Measurements from ENCODE around the gene VWA7.
A peak's percentile ranks its signal among the peaks of the same experiment; 100 is the strongest.
"Not testable (repeated sequence)": the region's sequence is repeated elsewhere in the genome, so short reads cannot be mapped to it uniquely, and the experiment has no call there.

The VWA7 gene

DNA sequence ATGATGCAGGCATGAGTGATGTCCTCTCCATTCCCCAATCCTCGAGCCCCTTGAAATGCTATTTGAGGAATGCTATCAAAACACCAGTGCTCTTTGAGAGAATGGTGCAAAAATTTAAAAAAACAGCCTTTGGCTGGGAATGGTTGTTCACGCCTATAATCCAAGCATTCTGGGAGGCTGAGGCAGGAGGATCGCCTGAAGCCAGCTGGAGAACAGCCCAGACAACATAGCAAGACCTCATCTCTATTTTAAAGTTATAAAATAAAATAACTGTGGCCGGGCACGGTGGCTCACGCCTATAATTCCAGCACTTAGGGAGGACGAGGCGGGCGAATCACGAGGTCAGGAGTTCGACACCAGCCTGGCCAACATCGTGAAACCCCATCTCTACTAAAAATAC lies 22.7 kb upstream of the VWA7 start:
- no peak for DNase-seq

DNA sequence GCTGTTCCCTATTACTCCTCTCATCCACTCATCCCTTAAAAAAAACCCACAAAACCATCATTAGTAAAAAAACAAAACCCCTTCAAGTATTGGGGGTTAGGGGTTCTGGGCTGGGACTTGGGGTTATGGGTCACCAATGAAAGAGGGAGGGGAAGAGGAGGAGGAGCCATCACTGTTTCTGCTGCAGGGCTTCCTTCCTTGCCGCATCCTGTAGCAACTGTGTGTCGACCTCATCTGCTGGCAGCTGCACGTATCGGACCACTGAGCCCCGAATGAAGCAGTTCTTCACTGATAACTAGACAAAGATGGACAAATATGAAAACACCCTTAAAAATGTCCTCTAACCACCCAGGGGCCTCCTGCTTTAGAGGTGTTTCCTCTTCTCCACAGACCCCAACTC lies 20.5 kb upstream of the VWA7 start:
- no peak for DNase-seq

- no peak for DNase-seq
These were observed 19.9 kb upstream of the VWA7 start for GRCh38 chr6:31796993-31797385.

- DNase-seq: peak; percentile 45
These were observed 18.6 kb upstream of the VWA7 start, which contains the start of gene VARS1 for GRCh38 chr6:31795616-31796298. VARS1 (minus strand) TSS chr6:31795752; CDS start chr6:31795217, 535 bp downstream.

DNA sequence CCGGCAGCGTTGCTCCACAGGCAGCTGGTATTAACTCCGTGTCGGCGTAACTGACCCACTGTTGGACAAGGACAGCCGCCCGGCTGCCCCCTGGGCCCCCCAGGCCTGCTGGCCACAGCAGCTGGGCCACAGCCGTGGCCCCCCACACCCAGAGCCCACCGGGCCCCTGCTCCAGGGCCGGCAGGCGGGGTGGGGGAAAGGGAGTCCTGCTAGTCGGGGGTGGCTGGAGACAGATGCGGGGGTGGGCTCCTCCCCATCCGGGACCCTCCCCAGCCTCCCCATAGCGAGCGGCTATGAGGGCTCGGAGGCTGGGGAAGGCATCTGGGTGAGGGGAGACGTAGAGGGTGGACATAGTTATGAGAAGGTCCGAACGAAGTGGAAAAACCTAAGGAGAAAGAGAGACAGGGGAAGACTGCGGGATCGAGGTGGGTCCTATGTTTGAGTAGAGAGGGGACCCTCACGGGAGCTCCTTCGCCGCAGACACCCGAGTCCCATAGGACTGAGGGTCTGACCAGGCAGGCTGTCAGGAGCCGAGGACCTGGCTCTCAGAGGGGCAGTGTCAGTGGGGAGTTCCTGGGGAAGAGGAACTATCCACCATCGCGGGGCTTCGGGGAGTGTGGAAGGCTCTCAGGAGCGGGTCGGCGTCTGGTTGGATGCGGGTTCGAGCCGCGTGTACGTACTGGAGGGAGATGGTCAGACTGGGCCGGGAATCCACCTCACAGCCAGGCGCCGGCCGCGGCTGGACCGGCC lies 17.9 kb upstream of the VWA7 start:
- no peak for DNase-seq

DNA sequence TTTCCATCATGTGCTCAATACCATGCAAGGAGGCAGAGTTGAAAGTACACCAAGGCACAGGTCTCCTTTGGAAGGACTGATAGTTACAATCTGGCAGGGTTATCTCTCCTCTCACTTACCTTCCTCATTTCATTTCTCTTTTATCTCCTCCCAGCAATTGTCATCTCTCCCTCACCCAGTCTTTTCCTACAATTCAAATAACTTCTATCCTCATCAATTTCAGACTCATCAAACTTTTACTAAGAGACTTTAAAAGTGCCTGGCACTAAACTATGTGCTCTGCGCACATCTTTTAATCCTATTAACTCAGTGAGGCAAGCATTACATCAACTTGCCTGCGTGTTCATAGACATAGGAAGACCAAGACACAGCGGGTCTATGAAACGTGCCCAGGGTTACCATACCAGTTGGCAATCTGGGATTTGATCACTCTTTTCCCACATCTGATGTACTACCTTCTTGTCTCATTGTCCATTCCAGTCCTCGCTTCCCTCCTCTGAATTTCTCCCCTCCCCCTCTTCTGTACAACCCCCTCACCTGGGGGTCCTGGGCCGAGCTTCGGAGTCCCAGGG lies 17.3 kb upstream of the VWA7 start:
- no peak for DNase-seq

- not testable (repeated sequence) for DNase-seq
These were observed 16.8 kb upstream of the VWA7 start for GRCh38 chr6:31793927-31794245.

DNA sequence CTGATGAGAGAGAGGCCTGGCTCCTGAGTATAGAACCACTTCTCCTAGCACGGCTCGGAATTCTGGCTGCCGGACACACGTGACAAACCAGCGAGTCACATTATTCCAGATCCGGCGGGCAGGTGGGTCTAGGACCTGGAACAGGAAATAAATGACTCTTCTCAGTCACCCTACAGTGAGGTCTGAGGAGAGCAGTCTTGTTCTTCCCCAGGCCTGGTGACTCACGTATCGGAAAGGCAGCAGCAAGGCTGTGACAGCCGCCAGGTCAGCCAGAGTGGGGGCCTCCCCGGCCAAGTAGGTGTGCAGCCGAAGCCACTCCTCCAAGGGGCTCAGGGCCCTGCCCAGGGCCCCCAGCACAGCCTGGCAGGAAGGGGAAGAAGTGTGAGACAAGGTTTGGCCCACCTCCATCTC lies 15.6 kb upstream of the VWA7 start:
- no peak for DNase-seq

GRCh38 chr6:31792090-31792374 lies 14.9 kb upstream of the VWA7 start:
- DNase-seq: no peak

- no peak for DNase-seq
These were observed 14.4 kb upstream of the VWA7 start for GRCh38 chr6:31791324-31792089.

DNA sequence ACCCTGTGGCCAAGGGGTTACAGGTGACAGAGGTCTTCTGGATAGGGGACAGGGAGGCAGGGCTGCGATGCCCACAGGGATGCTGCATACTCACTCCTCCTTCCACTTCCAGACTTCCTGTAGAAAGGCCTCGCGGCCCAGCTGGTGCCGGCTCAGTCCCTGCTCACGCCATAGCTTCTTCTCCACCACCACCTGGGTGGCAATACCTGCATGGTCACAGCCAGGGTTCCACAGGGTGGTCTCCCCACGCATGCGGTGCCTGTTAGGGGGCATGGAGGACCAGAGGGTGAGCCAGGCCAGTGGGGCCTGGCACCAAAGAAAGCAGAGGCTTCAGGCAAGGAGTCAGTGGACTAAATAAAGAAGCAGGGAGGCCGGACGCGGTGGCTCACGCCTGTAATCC lies 8.3 kb upstream of the VWA7 start:
- DNase-seq: no peak

GRCh38 chr6:31784098-31784925 lies 7.2 kb upstream of the VWA7 start:
- DNase-seq: no peak

DNA sequence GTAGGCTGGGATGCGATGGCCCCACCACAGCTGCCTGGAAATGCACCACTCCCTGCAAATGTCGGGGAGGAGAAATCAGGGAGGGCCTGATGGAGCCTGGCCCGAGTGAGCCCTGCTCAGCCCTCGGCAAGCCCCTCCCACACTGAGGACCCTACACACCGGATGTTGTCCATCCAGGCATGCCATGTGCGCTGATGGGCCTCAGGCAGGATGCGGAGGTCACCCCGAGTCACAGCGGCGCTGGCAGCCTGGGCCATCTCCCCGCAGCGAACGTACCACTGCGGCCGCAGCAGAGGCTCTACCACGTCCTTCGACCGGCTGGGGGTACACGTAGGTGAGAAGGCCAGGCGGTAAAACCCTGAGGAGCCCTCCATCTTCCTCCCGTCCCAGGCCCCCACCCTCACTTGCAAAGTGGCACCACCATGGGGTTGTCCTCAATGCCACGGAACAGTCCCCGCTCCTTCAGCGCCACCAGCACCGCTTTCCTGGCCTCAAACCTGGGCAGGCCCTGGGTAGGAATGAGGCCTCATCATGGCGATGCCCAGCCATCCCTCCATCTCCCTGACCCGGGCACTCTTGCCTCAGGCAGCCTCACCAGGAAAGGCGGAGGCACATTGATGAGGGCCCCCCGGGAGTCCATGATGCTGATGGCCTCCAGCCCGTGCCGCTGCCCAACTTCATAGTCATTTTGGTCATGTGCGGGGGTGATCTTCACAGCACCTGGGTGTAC lies 5.2 kb upstream of the VWA7 start:
- DNase-seq: no peak

- no peak for DNase-seq
These were observed 4.4 kb upstream of the VWA7 start for GRCh38 chr6:31781244-31782125.

GRCh38 chr6:31780507-31781243 lies 3.5 kb upstream of the VWA7 start:
- no peak for DNase-seq

DNA sequence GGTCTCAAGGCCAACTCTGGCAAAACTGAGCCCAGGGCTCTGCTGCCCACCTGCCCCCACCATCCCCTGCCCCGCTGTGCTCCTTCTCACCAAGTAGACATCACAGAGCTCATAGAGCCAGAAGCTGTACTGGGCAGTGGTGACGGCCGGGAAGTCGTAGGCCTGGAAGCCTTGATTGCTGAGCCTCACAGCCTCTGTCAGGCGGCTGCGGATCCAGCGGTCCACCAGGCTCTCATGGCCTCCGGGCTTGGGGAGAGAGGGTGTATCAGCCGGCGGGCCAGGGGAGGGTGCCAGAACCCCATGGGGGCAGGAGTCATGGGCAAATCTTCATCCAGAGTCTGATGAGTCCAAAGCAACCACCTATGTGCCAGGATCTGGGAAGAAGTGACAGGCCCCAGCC lies 2.8 kb upstream of the VWA7 start:
- DNase-seq: no peak

GRCh38 chr6:31778999-31779885 lies 2.1 kb upstream of the VWA7 start:
- DNase-seq: no peak

DNA sequence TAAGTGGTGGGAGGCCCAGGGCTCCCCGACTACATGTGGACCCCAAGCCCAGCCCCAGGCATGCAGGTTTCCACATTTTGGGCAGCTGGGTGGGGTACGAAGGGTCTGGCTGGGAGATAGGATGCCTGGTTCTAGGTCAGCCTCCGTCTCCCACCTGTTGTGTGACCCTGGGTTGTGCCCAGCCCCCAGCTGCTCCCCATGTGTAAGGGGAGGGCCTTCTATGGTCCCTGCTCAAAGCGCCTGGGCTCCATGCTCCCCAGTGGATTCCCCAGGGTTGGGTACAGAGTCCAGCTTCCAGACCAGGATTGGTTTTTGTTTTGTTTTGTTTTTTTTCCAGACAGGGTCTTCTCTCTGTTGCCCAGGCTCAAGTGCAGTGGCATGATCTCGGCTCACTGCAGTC lies 1.1 kb upstream of the VWA7 start:
- no peak for DNase-seq

DNA sequence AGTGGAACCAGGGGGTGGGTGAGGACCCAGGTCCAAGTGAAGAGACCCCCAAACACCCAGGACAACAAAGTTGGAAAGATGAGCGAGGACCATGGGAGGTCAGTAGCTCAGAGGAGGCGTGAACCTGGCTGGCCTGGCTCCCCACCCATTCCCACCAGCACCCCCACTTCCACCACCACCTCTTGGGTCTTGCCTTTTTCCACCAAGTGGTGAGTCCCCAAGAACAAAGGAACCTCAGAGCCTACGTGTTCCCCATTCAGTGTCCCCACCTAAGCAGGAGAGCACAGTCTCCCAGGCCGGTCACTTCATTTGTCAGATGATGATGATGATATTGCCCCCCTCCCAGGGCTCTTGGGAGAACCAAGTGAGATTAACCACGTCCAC lies 531 bp upstream of the VWA7 start:
- DNase-seq: no peak
